ENCODE measurements around the gene CFAP298.
A peak's percentile ranks its signal among the peaks of the same experiment; 100 is the strongest.
"Not testable (repeated sequence)": the region's sequence is repeated elsewhere in the genome, so short reads cannot be mapped to it uniquely, and the experiment has no call there.

Gene CFAP298

GRCh38 chr21:32612075-32612998, at the start of gene CFAP298:
CFAP298 (minus strand) TSS chr21:32612377; CDS start chr21:32612243, 134 bp downstream.
- DNase-seq: peak; percentile 89

- DNase-seq: not testable (repeated sequence)
Observed at GRCh38 chr21:32661026-32661782, 49.0 kb upstream of the CFAP298 start.

- no peak for DNase-seq
Observed at GRCh38 chr21:32658524-32658923, 46.3 kb upstream of the CFAP298 start.

GRCh38 chr21:32653326-32653901, 41.2 kb upstream of the CFAP298 start:
- no peak for DNase-seq

GRCh38 chr21:32648165-32648564, 36.0 kb upstream of the CFAP298 start:
- no peak for DNase-seq

GRCh38 chr21:32645261-32646182, 33.3 kb upstream of the CFAP298 start:
- no peak for DNase-seq

- no peak for DNase-seq
Observed at GRCh38 chr21:32641710-32642698, 29.8 kb upstream of the CFAP298 start.

GRCh38 chr21:32626621-32627196, 14.5 kb upstream of the CFAP298 start:
- DNase-seq: no peak

GRCh38 chr21:32618218-32618617, 6.0 kb upstream of the CFAP298 start:
- not testable (repeated sequence) for DNase-seq

GRCh38 chr21:32613436-32614043, 1.4 kb upstream of the CFAP298 start:
- no peak for DNase-seq

- no peak for DNase-seq
Observed at GRCh38 chr21:32612999-32613337, 791 bp upstream of the CFAP298 start.

- no peak for DNase-seq
Observed at GRCh38 chr21:32611471-32611997, 643 bp downstream of the CFAP298 start.

GRCh38 chr21:32610940-32611339, 1.2 kb downstream of the CFAP298 start:
- DNase-seq: not testable (repeated sequence)

GRCh38 chr21:32608851-32609250, 3.3 kb downstream of the CFAP298 start:
- no peak for DNase-seq

GRCh38 chr21:32605469-32605868, 6.7 kb downstream of the CFAP298 start:
- DNase-seq: no peak

- peak; percentile 57 for DNase-seq
Observed at GRCh38 chr21:32604464-32604863, 7.7 kb downstream of the CFAP298 start.

GRCh38 chr21:32603131-32603530, 9.0 kb downstream of the CFAP298 start:
- DNase-seq: no peak

- no peak for DNase-seq
Observed at GRCh38 chr21:32602099-32602498, 10.1 kb downstream of the CFAP298 start.

GRCh38 chr21:32599526-32599925, 12.7 kb downstream of the CFAP298 start:
- DNase-seq: no peak

- no peak for DNase-seq
Observed at GRCh38 chr21:32599091-32599490, 13.1 kb downstream of the CFAP298 start.
